Astrocyte (in vitro differentiated cells and primary cell): ENCODE data around the gene MRNIP. TPM values are rescaled to one million over a fixed set of nuclear protein-coding genes. Genes with fewer than 3 reads are reported as not detected.

Source experiments
- DNase-seq: peaks from one replicate; pipeline ENCODE4 v3.0.0-alpha.2; 2010; ENCODE audit warnings: low read depth
- FAIRE-seq: peaks from 2 replicates; lab custom pipeline; 2011; peaks lifted over from hg19 to GRCh38; lab: Jason Lieb, UNC
- H2AFZ ChIP-seq: 2 replicates; pipeline ENCODE4 v1.6.0; 2012; ENCODE audit warnings: low read depth, low read length, inconsistent platforms
- H3K27ac ChIP-seq: 2 replicates; pipeline ENCODE4 v1.5.1; 2011; ENCODE audit warnings: low read depth, low read length, inconsistent platforms
- H3K27me3 ChIP-seq: 2 replicates; pipeline ENCODE4 v1.6.0; 2011; ENCODE audit warnings: low read length, inconsistent platforms; ENCODE audit not compliant: insufficient read depth
- H3K36me3 ChIP-seq: 2 replicates; pipeline ENCODE4 v1.5.1; 2011; ENCODE audit warnings: low read length, inconsistent platforms; ENCODE audit not compliant: insufficient read depth
- H3K4me1 ChIP-seq: 2 replicates; pipeline ENCODE4 v1.5.1; 2011; ENCODE audit warnings: low read length, inconsistent platforms; ENCODE audit not compliant: insufficient read depth
- H3K4me2 ChIP-seq: 2 replicates; pipeline ENCODE4 v1.6.0; 2012; ENCODE audit warnings: low read length, inconsistent platforms
- H3K4me3 ChIP-seq: 2 replicates; pipeline ENCODE4 v1.5.1; 2011; ENCODE audit warnings: low read depth, mild to moderate bottlenecking, low read length, inconsistent platforms; ENCODE audit not compliant: insufficient read depth
- H3K79me2 ChIP-seq: 2 replicates; pipeline ENCODE4 v1.6.0; 2012; ENCODE audit warnings: mild to moderate bottlenecking, low read length, inconsistent platforms; ENCODE audit not compliant: insufficient read depth
- H3K9ac ChIP-seq: 2 replicates; pipeline ENCODE4 v1.6.0; 2012; ENCODE audit warnings: mild to moderate bottlenecking, low read length, inconsistent platforms
- H3K9me3 ChIP-seq: 2 replicates; pipeline ENCODE4 v1.5.1; 2012; ENCODE audit warnings: low read depth, mild to moderate bottlenecking, low read length, inconsistent platforms; ENCODE audit not compliant: insufficient read depth
- H4K20me1 ChIP-seq: 2 replicates; pipeline ENCODE4 v1.6.0; 2012; ENCODE audit warnings: low read length, inconsistent platforms; ENCODE audit not compliant: insufficient read depth
- H3K27ac Mint-ChIP-seq: one replicate; pipeline ENCODE4 v1.8.0; 2021; ENCODE audit warnings: mild to moderate bottlenecking, mixed read lengths; ENCODE audit not compliant: unreplicated experiment
- H3K27me3 Mint-ChIP-seq: one replicate; pipeline ENCODE4 v1.8.0; 2021; ENCODE audit warnings: low read depth, mixed read lengths; ENCODE audit not compliant: unreplicated experiment
- H3K36me3 Mint-ChIP-seq: one replicate; pipeline ENCODE4 v1.8.0; 2021; ENCODE audit warnings: low read depth, mixed read lengths; ENCODE audit not compliant: unreplicated experiment
- H3K4me1 Mint-ChIP-seq: one replicate; pipeline ENCODE4 v1.8.0; 2021; ENCODE audit warnings: low read depth, mixed read lengths; ENCODE audit not compliant: unreplicated experiment
- H3K4me3 Mint-ChIP-seq: one replicate; pipeline ENCODE4 v1.8.0; 2021; ENCODE audit warnings: mild to moderate bottlenecking, moderate library complexity, mixed read lengths; ENCODE audit not compliant: unreplicated experiment
- H3K9me3 Mint-ChIP-seq: one replicate; pipeline ENCODE4 v1.8.0; 2021; ENCODE audit warnings: mild to moderate bottlenecking, mixed read lengths; ENCODE audit not compliant: unreplicated experiment
- CTCF ChIP-seq: IDR thresholded peaks from 2 replicates; pipeline ENCODE4 v1.5.1; 2011; ENCODE audit warnings: low read depth, mild to moderate bottlenecking, inconsistent platforms, low read length, moderate library complexity; ENCODE audit not compliant: insufficient read depth
- EZH2 ChIP-seq: IDR thresholded peaks from 2 replicates; pipeline ENCODE4 v1.6.1; 2012; ENCODE audit warnings: mild to moderate bottlenecking, low read length, inconsistent platforms; ENCODE audit not compliant: insufficient read depth
- total RNA-seq: library from RNA; stranded (reverse); gene quantifications from 2 replicates; pipeline ENCODE4 v1.2.1, GENCODE V29; 2021

Gene MRNIP
- total RNA-seq, 1 donor from 2014 or later = 20.7 TPM

- H3K9ac ChIP-seq = no peak overlapping the region
- H3K36me3 ChIP-seq = peaks cover 49% of the 10 kb centered on the region
- no peaks in the 10 kb centered on the region for H3K79me2 ChIP-seq
- no peak overlapping the region for H3K4me3 ChIP-seq
- no peak overlapping the region for H2AFZ ChIP-seq
- no peak overlapping the region for H3K4me2 ChIP-seq
- no peak for TF ChIP-seq CTCF
- no peak for FAIRE-seq
- no peak for DNase-seq
- peaks cover 11% of the 10 kb centered on the region for H3K9me3 ChIP-seq
- no peaks in the 10 kb centered on the region for H3K27me3 ChIP-seq
- Mint-ChIP-seq H3K9me3 (peaks cover 10% of the 10 kb centered on the region), H3K27ac (no peak overlapping the region), H3K4me1 (no peaks in the 10 kb centered on the region), H3K4me3 (no peak overlapping the region), H3K27me3 (no peaks in the 10 kb centered on the region), H3K36me3 (peaks cover 64% of the 10 kb centered on the region)
- H3K27ac ChIP-seq = no peak overlapping the region
- H4K20me1 ChIP-seq = peaks cover 4% of the 10 kb centered on the region
- H3K4me1 ChIP-seq = no peaks in the 10 kb centered on the region
Observed at GRCh38 chr5:179887095-179887494, 28.5 kb upstream of the MRNIP start.

GRCh38 chr5:179886190-179886911 lies 27.7 kb upstream of the MRNIP start:
- H2AFZ ChIP-seq = no peak overlapping the region
- no peaks in the 10 kb centered on the region for H3K79me2 ChIP-seq
- peaks cover 47% of the 10 kb centered on the region for H3K36me3 ChIP-seq
- H3K4me3 Mint-ChIP-seq = no peak overlapping the region
- H3K27me3 Mint-ChIP-seq = no peaks in the 10 kb centered on the region
- H3K4me1 ChIP-seq = no peaks in the 10 kb centered on the region
- H3K9me3 Mint-ChIP-seq = peaks cover 12% of the 10 kb centered on the region
- H3K4me1 Mint-ChIP-seq = no peaks in the 10 kb centered on the region
- H3K4me3 ChIP-seq = no peak overlapping the region
- no peak overlapping the region for H3K4me2 ChIP-seq
- no peaks in the 10 kb centered on the region for H3K27me3 ChIP-seq
- H3K36me3 Mint-ChIP-seq = peaks cover 64% of the 10 kb centered on the region
- H3K27ac ChIP-seq = no peak overlapping the region
- no peak for DNase-seq
- no peak for FAIRE-seq
- H3K9me3 ChIP-seq = peaks cover 11% of the 10 kb centered on the region
- TF ChIP-seq CTCF (no peak), EZH2 (no peak)
- H3K9ac ChIP-seq = no peak overlapping the region
- no peak overlapping the region for H3K27ac Mint-ChIP-seq
- peaks cover 4% of the 10 kb centered on the region for H4K20me1 ChIP-seq

GRCh38 chr5:179885491-179886090 lies 27.0 kb upstream of the MRNIP start:
- no peak overlapping the region for H3K27ac ChIP-seq
- H3K9ac ChIP-seq = no peak overlapping the region
- no peak overlapping the region for H2AFZ ChIP-seq
- Mint-ChIP-seq H3K27ac (no peak overlapping the region), H3K27me3 (no peaks in the 10 kb centered on the region), H3K9me3 (peaks cover 12% of the 10 kb centered on the region), H3K4me1 (no peaks in the 10 kb centered on the region), H3K4me3 (no peak overlapping the region), H3K36me3 (peaks cover 64% of the 10 kb centered on the region)
- TF ChIP-seq CTCF (no peak), EZH2 (no peak)
- no peak for DNase-seq
- H3K27me3 ChIP-seq = no peaks in the 10 kb centered on the region
- peaks cover 11% of the 10 kb centered on the region for H3K9me3 ChIP-seq
- no peak overlapping the region for H3K4me2 ChIP-seq
- peaks cover 4% of the 10 kb centered on the region for H4K20me1 ChIP-seq
- H3K79me2 ChIP-seq = no peaks in the 10 kb centered on the region
- no peak overlapping the region for H3K4me3 ChIP-seq
- no peak for FAIRE-seq
- no peaks in the 10 kb centered on the region for H3K4me1 ChIP-seq
- peaks cover 41% of the 10 kb centered on the region for H3K36me3 ChIP-seq
